Lower lobe of right lung (tissue), 2 donors: ENCODE results near the gene NSMCE4A. TPM values are rescaled to one million over a fixed set of nuclear protein-coding genes. Genes with fewer than 3 reads are reported as not detected.
"Not testable (repeated sequence)": the region's sequence is repeated elsewhere in the genome, so short reads cannot be mapped to it uniquely, and the experiment has no call there.

Source experiments
- ATAC-seq, 2 donors: fragments of 200-7000 bp; cut with Tn5 transposase; one replicate each; pipeline ENCODE4 v1.9.1; 2020 to 2022; ENCODE audit warnings: mild to moderate bottlenecking in 2 of 2, moderate library complexity in 2 of 2
- DNase-seq: peaks from one replicate; pipeline ENCODE4 v3.0.0-alpha.2; 2020
- H3K27ac ChIP-seq: fragments of 200-600 bp; one replicate; pipeline ENCODE4 v1.8.0; 2022
- H3K27me3 ChIP-seq: fragments of 200-600 bp; one replicate; pipeline ENCODE4 v1.8.0; 2022; ENCODE audit warnings: low read depth
- H3K36me3 ChIP-seq: fragments of 200-600 bp; one replicate; pipeline ENCODE4 v1.8.0; 2022; ENCODE audit warnings: mild to moderate bottlenecking
- H3K4me1 ChIP-seq: fragments of 200-600 bp; one replicate; pipeline ENCODE4 v1.8.0; 2022
- H3K4me3 ChIP-seq: fragments of 200-600 bp; one replicate; pipeline ENCODE4 v1.8.0; 2022; ENCODE audit warnings: mild to moderate bottlenecking
- H3K9me3 ChIP-seq: fragments of 200-600 bp; one replicate; pipeline ENCODE4 v1.8.0; 2022
- intact Hi-C: fragments of 100-400 bp; cut with DNase I; formaldehyde crosslinking; loops from one replicate; pipeline ENCODE4 v1.11.0; 2022
- total RNA-seq: library from RNA; stranded (reverse); fragmentation: NEBNext Ultra II Directional; extraction: Animal tissue kit (Norgen Biotek cat#: 25700); gene quantifications from one replicate; pipeline ENCODE4 v1.2.1, GENCODE V29; 2021
- TF ChIP-seq, protein P1 (sequence below): fragments of 200-600 bp; IDR thresholded peaks from one replicate; pipeline ENCODE4 v1.8.0; 2022; ENCODE audit warnings: antibody characterized with exemption, mild to moderate bottlenecking
- donor health status: DM: no; HTN: yes; CAD: no; lungs with severe emphysema.

The NSMCE4A gene
- total RNA-seq, 1 donor from 2014 or later, result 37.1 TPM

DNA sequence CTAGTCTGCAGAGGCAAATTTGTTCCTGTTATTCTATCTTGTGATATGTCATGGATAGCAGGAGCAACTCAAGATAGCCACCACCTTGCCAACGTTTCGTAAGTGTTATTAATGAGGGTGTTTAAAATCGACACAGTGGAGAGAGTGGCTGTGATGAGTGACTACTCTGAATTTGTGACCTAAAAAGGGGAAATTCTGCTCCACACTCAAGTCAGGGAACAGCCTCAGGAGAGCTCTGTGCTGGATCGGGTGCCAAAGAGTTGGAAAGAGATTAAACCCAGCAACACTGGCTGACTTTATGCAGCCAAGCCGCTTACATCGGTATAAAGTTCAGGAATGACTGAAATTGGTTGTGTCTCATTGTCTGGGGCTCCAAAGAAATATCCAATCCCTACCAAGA lies 23.4 kb upstream of the NSMCE4A start:
- intact Hi-C loops, result no loop called here
- DNase-seq (no peak), ATAC-seq (no peak)
- H3K27me3 ChIP-seq, result no peaks in the 10 kb centered on the region
- no peak overlapping the region for H3K27ac ChIP-seq
- peaks cover 5% of the 10 kb centered on the region for H3K4me1 ChIP-seq
- TF ChIP-seq, protein P1, sequence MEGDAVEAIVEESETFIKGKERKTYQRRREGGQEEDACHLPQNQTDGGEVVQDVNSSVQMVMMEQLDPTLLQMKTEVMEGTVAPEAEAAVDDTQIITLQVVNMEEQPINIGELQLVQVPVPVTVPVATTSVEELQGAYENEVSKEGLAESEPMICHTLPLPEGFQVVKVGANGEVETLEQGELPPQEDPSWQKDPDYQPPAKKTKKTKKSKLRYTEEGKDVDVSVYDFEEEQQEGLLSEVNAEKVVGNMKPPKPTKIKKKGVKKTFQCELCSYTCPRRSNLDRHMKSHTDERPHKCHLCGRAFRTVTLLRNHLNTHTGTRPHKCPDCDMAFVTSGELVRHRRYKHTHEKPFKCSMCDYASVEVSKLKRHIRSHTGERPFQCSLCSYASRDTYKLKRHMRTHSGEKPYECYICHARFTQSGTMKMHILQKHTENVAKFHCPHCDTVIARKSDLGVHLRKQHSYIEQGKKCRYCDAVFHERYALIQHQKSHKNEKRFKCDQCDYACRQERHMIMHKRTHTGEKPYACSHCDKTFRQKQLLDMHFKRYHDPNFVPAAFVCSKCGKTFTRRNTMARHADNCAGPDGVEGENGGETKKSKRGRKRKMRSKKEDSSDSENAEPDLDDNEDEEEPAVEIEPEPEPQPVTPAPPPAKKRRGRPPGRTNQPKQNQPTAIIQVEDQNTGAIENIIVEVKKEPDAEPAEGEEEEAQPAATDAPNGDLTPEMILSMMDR, result no peak
- no peaks in the 10 kb centered on the region for H3K36me3 ChIP-seq
- H3K9me3 ChIP-seq, result peaks cover 12% of the 10 kb centered on the region
- H3K4me3 ChIP-seq, result no peak overlapping the region

DNA sequence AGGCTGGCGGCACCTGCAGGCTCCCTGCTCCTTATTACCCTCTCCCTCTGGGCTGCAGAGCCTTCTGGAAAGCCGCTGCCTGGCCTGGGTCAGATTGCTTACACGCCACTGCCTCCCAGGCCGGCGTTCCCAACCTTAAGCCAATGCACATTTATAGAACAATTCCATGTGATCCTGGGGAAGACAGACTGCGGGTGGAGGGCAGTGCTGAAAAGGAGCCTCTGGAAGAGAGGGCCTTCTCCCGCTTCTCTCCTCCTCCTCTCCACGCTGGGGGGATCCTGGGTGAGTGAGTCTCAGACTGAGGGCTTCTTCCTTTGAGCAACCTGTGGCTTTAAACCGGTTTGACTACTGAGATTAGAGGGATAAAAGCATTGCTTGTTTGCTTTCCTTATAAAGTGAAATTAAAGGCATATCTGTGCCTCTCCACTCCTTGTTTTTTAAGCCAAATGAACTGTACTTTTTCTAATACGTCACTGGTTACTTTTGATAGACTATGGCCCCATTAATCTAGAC lies 19.5 kb upstream of the NSMCE4A start:
- ATAC-seq (peak; percentile 70), DNase-seq (no peak)
- peaks cover 14% of the 10 kb centered on the region for H3K4me1 ChIP-seq
- H3K9me3 ChIP-seq, result no peaks in the 10 kb centered on the region
- H3K36me3 ChIP-seq, result no peaks in the 10 kb centered on the region
- H3K27me3 ChIP-seq, result no peaks in the 10 kb centered on the region
- no peak overlapping the region for H3K4me3 ChIP-seq
- peak overlapping the region; percentile 78 for H3K27ac ChIP-seq
- intact Hi-C loops, result no loop called here
- TF ChIP-seq, protein P1, result no peak

DNA sequence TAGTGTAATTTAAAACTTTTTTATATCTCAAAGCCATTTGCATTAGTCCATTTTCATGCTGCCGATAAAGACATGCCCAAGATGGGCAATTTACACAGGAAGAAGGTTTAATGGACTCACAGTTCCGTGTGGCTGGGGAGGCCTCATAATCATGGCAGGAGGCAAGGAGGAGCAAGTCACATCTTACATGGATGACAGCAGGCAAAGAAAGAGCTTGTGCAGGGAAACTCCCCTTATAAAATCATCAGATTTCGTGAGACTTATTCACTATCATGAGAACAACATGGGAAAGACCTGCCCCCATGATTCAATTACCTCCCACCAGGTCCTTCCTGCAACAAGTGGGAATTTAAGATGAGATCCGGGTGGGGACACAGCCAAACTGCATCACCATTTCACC lies 16.7 kb upstream of the NSMCE4A start:
- ATAC-seq, intact Hi-C loops, H3K27me3 ChIP-seq, H3K27ac ChIP-seq, H3K4me3 ChIP-seq, H3K9me3 ChIP-seq, DNase-seq, H3K36me3 ChIP-seq: not testable (repeated sequence)
- H3K4me1 ChIP-seq, result peaks cover 14% of the 10 kb centered on the region

DNA sequence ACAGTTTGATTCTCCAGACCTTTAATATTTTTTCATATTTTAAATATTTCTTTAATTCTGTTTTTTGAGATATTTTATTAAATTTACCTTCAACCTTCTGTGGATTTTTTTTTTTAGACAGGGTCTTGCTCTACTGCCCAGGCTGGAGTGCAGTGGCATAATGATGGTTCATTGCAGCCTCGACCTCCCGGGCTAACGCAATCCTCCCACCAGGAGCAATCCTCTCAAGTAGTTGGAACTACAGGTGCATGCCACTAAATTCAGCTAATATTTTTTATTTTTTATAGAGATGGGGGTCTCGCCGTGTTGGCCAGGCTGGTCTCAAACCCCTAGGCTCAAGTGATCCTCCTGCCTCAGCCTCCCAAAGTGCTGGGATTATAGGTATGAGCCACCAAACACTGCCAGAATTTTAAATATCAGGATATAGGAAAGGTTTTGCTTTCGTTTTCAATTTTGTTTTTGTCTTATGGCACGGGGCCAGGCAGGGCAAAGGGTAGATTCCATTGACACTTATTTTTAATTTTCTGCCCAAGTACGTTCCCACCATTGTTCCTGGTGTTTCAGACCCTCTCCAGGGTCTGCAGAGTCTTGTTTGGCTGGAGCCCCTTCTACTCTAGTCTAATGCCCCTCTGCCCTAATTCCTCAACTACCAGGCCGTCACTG lies 15.1 kb upstream of the NSMCE4A start:
- TF ChIP-seq, protein P1, result no peak

DNA sequence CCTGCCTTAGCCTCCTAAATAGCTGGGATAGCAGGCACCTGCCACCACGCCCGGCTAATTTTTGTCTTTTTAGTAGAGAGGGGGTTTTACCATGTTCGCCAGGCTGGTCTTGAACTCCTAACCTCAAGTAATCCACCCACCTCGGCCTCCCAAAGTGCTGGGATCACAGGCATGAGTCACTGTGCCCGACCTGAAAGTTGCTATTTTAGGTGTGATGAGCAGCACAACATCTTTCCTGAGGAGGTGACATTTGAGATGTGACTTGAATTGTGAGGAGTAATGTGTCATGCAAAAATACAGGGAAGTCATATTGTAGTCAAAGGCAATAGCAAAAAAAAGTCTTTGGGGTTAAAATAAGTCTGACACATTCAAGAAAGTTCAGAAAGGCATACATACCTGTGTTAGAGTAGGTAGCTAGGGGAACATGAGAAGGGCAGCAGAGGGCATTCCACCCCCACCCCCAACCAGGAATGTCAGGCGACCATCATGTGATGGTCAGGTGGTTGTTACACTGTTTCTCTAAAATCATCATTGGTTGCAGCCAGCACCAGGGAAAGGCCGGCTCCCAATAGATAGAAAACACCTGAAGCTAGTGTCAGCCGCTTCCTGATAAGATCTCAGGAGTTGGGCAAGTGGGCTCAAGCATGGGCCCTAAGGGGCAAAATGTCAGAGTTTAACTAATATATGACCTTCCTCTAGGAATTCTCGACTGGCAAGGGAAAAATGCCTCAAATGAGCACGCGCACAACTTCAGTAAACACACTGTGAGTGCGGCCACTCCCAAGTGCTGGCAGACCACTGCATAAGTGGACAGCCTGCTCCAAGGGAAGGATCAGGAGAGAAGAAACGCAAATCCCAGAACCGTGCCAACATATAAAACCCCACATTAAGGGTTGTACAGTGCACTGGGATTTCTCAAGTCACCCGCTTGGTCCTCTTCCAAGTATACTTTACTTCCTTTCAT lies 13.6 kb upstream of the NSMCE4A start, which contains the start of gene TACC2:
TACC2 (plus strand) TSS at position 803 of the 964 bp plus-strand sequence. CDS start 32,819 bp downstream, outside the sequence.
- DNase-seq (peak; percentile 60), ATAC-seq (peak; percentile 75 to 81)
- Histone ChIP-seq H3K27me3 (no peaks in the 10 kb centered on the region), H3K27ac (peak within 1 kb of the TSS; percentile 61), H3K4me3 (peak within 1 kb of the TSS; percentile 32), H3K9me3 (peaks cover 7% of the 10 kb centered on the region), H3K36me3 (no peaks in the 10 kb centered on the region), H3K4me1 (peaks cover 9% of the 10 kb centered on the region)
- intact Hi-C loops, result no loop called here
- TF ChIP-seq, protein P1, result no peak

More for the DNA sequence above, 15.1 kb upstream of the NSMCE4A start:
- Histone ChIP-seq H3K27me3 (no peaks in the 10 kb centered on the region), H3K27ac (peak overlapping the region; percentile 61), H3K4me3 (peak overlapping the region; percentile 32), H3K36me3 (no peaks in the 10 kb centered on the region), H3K4me1 (peaks cover 9% of the 10 kb centered on the region), H3K9me3 (no peaks in the 10 kb centered on the region)
- DNase-seq (no peak), ATAC-seq (no peak)
- intact Hi-C loops, result no loop called here
